ENCODE results near the gene DISC1. TPM values are rescaled to one million over a fixed set of nuclear protein-coding genes. Genes with fewer than 3 reads are reported as not detected.

The DISC1 gene
- total and polyA plus RNA-seq, 12 donors: 1.0 to 21.0 (median 9.7) TPM

- intact Hi-C loops (cut with DNase I): loop anchor here (5.0 to 10.0 kb wide), 3 partner anchors 237 to 349 kb away; partner anchors contain the start of genes EXOC8 (in 1 of the 2), GNPAT (in 1 of the 2) and SPRTN (in 1 of the 2)
- DNase-seq: no peak
- WGBS, 4 donors: 40 to 76% (median 51%) methylated on average over 2 of the region's 2 CpGs
- TF ChIP-seq POLR2A (IDR thresholded peaks at IDR 0.05): no peak
- TF ChIP-seq, protein P1, sequence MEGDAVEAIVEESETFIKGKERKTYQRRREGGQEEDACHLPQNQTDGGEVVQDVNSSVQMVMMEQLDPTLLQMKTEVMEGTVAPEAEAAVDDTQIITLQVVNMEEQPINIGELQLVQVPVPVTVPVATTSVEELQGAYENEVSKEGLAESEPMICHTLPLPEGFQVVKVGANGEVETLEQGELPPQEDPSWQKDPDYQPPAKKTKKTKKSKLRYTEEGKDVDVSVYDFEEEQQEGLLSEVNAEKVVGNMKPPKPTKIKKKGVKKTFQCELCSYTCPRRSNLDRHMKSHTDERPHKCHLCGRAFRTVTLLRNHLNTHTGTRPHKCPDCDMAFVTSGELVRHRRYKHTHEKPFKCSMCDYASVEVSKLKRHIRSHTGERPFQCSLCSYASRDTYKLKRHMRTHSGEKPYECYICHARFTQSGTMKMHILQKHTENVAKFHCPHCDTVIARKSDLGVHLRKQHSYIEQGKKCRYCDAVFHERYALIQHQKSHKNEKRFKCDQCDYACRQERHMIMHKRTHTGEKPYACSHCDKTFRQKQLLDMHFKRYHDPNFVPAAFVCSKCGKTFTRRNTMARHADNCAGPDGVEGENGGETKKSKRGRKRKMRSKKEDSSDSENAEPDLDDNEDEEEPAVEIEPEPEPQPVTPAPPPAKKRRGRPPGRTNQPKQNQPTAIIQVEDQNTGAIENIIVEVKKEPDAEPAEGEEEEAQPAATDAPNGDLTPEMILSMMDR (IDR thresholded peaks at IDR 0.05): no peak
- Histone ChIP-seq H3K27me3 (no peaks in the 10 kb centered on the region), H3K36me3 (replicated peaks in 1 of 2) (no peaks in the 10 kb centered on the region), H3K4me1 (replicated peaks in 1 of 2) (no peaks in the 10 kb centered on the region), H3K9me3 (replicated peaks in 1 of 3) (no peaks in the 10 kb centered on the region), H3K4me3 (no peak overlapping the region), H3K27ac (no peak overlapping the region)
Measured at GRCh38 chr1:231594123-231594522, 32.5 kb upstream of the DISC1 start.

GRCh38 chr1:231594749-231595148 lies 31.8 kb upstream of the DISC1 start:
- no peaks in the 10 kb centered on the region for H3K4me1 ChIP-seq (replicated peaks in 1 of 2)
- no peak overlapping the region for H3K27ac ChIP-seq
- no peaks in the 10 kb centered on the region for H3K27me3 ChIP-seq
- intact Hi-C loops (cut with DNase I): loop anchor here (5.0 to 10.0 kb wide), 3 partner anchors 237 to 350 kb away; partner anchors contain the start of genes EXOC8 (in 1 of the 2), GNPAT (in 1 of the 2) and SPRTN (in 1 of the 2)
- no peak for TF ChIP-seq POLR2A (IDR thresholded peaks at IDR 0.05)
- TF ChIP-seq, protein P1 (IDR thresholded peaks at IDR 0.05): no peak
- no peak for DNase-seq
- H3K9me3 ChIP-seq (replicated peaks in 1 of 3): no peaks in the 10 kb centered on the region
- WGBS, 4 donors: 79 to 91% (median 84%) methylated on average over 4 of the region's 4 CpGs
- H3K4me3 ChIP-seq: no peak overlapping the region
- H3K36me3 ChIP-seq (replicated peaks in 1 of 2): no peaks in the 10 kb centered on the region

GRCh38 chr1:231596337-231596791 lies 30.2 kb upstream of the DISC1 start:
- TF ChIP-seq POLR2A (IDR thresholded peaks at IDR 0.05): no peak
- TF ChIP-seq, protein P1 (IDR thresholded peaks at IDR 0.05): no peak
- no peak overlapping the region for H3K27ac ChIP-seq
- no peaks in the 10 kb centered on the region for H3K27me3 ChIP-seq
- DNase-seq: no peak
- WGBS, 4 donors: 41 to 62% (median 56%) methylated on average over 5 of the region's 5 CpGs
- intact Hi-C loops (cut with DNase I): loop anchor here (10.0 kb wide), 2 partner anchors 262 to 352 kb away; partner anchors contain the start of genes EXOC8 (in 1 of the 2), GNPAT (in 1 of the 2) and SPRTN (in 1 of the 2)
- H3K36me3 ChIP-seq (replicated peaks in 1 of 2): no peaks in the 10 kb centered on the region
- H3K9me3 ChIP-seq (replicated peaks in 1 of 3): no peaks in the 10 kb centered on the region
- H3K4me3 ChIP-seq: no peak overlapping the region
- peaks cover 0 to 8% of the 10 kb centered on the region in 2 donors for H3K4me1 ChIP-seq (replicated peaks in 1 of 2)

DNA sequence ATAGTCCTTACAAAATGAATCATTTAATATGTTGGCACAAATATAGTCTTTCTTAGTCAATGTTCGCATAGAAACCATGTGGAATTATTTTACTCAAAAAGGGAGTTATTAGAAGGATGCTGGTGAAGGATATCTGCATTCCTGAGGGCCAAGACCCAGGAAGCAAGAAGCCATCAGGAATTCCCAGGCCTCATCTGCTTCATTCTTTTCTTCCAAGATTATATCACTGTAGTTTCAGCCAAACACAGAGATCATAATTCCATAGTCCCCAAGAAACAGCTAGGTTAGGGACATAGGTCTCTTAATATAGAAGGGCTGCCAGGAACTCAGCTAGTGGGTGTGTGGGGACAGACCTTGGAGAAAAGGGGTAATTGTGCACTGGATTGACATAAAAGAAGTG lies 28.6 kb upstream of the DISC1 start:
- TF ChIP-seq, protein P1 (IDR thresholded peaks at IDR 0.05): no peak
- Histone ChIP-seq H3K36me3 (replicated peaks in 1 of 2) (no peaks in the 10 kb centered on the region), H3K27me3 (no peaks in the 10 kb centered on the region), H3K4me1 (replicated peaks in 1 of 2) (peaks cover 0 to 20% of the 10 kb centered on the region in 2 donors), H3K4me3 (no peak overlapping the region), H3K9me3 (replicated peaks in 1 of 3) (no peaks in the 10 kb centered on the region), H3K27ac (no peak overlapping the region)
- no peak for DNase-seq
- WGBS, 4 donors: 71 to 95% (median 86%) methylated on average over 1 of the region's 1 CpG
- intact Hi-C loops (cut with DNase I): loop anchor here (10.0 kb wide), 2 partner anchors 263 to 353 kb away; partner anchors contain the start of genes EXOC8 (in 1 of the 2), GNPAT (in 1 of the 2) and SPRTN (in 1 of the 2)
